GM08714 (cell line): Measurements from ENCODE around the gene CNTNAP2.
"Not testable (repeated sequence)": the region's sequence is repeated elsewhere in the genome, so short reads cannot be mapped to it uniquely, and the experiment has no call there.

ENCODE experiments used
- H3K4me3 ChIP-seq: fragments of 200-500 bp; sonication (Bioruptor generic); 2 replicates; pipeline ENCODE4 v1.5.1; 2014; ENCODE audit warnings: mild to moderate bottlenecking, low read length, inconsistent platforms
- ZNF274 ChIP-seq: IDR thresholded peaks from 2 replicates; pipeline ENCODE4 v1.6.1; 2012; ENCODE audit warnings: mild to moderate bottlenecking, low read depth, low read length

Gene CNTNAP2

DNA sequence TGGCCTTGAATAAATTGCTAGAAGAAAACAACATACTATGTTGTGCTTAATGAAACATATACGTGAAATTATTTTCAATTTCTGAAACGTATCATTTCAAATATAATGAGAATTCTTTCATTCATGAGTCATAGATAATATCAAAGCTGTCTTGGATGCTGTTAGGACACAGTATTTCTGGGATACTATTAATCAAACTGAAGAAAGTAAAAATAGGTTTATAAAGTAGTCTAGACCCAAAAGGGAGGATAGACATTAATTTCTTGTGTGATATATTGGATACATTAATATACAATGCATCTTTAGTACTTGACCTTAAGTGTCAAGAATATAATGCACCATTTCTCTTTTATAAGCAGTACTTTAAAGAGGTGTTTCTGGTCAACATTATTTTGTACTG lies 89.7 kb downstream of the CNTNAP2 start:
- H3K4me3 ChIP-seq: no peak overlapping the region
- TF ChIP-seq ZNF274: no peak

DNA sequence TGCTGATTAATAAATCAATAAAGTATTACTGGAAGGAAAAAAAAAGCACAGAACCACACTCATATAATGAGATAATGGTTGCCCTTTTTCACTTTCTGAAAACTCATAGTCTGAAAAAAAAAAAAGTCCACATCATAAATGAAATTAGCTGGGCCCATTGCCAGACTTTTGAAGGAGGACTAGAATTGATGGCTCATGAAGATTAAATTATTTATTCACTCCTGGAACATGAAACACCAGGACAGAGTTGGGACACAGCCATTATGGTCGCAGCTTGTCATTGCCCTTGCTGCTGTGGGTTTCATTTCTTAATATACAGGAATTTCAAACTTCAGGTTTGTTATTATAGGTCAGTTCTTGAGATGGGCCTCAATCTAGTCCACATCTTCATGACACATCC lies 91.9 kb downstream of the CNTNAP2 start:
- no peak for TF ChIP-seq ZNF274
- H3K4me3 ChIP-seq: no peak overlapping the region

DNA sequence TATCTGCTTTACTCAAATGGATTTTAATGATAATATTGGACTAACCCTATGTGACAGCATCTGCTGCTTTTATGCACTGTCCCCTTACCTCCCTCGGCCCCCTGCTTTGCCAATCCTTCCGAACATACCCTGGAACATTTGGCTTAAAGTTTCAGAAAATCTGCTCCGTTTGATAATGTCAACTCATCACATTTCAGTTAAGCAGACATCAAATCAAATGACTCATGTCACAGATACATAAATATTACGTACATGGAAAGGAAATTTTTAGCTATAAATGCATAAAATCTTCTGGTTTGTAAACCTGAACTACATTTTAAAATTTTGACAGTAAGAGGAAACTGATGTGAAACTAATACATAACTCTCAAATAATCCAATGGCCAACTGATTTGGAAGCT lies 98.2 kb downstream of the CNTNAP2 start:
- no peak for TF ChIP-seq ZNF274

DNA sequence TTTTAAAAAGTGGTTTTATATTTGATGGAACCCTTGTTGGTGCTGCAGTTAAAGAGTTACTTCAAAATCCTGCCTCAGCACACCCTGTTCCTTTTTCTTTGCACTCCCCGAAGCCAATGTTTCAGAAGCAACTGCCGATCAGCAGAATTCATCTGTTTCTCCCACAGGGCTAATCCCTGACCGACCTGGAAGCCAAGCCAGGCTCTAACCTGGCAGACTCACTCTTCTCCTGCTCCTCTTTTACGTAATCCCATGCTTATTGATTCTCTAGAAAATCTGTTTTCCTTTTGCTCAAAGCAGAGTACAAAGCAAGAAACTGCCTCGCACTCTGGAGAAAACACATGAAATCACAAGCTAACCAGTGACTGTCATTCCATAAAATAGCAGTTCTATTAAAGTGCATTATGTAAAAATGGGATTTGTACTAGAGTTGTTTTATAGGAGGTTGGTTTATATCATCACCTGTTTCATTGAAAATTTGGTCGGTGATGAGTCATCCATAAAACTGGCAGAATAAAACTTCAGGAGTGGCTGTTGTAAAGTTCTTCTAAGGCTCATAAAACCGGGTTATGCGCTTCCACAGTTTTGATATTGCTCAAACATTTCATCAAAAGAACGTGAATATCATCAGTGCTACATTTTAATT lies 99.9 kb downstream of the CNTNAP2 start:
- TF ChIP-seq ZNF274: no peak
- H3K4me3 ChIP-seq: no peak overlapping the region

More for the DNA sequence above, 98.2 kb downstream of the CNTNAP2 start:
- no peak overlapping the region for H3K4me3 ChIP-seq

DNA sequence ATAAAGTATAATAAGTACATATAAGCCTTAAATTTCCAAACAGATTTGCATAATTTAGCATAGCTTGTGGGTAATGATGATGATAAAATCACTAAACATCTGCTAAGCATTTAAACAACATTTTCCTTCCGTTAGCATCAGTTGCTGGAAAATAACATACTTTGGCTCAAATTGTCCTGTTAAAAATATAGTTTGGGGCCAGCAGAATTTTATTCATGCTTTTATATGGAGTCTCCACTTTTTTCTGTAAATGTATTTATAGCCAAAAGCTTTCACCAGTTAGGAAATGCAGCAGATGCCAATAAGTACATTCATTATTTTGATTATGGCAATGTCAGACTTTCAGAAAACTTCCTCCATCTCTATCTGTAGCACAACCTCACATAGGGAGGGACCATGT lies 107.2 kb downstream of the CNTNAP2 start:
- no peak overlapping the region for H3K4me3 ChIP-seq
- no peak for TF ChIP-seq ZNF274

DNA sequence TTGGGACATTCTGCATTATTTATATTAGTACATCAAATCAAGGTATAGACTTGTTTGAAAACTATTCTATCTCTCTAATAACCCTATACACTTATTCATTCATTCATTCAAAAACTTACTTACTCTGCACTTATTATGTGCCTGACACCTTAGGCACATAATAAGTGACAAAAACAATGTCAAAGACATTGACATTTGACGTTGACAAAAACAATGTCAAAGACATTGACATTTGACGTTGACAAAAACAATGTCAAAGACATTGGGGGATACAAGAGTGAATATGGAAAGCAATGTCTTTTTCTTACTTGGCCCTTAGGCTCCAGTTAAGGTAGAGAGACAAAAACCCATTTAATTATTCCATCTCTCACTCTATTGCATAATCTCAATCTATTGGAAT lies 116.0 kb downstream of the CNTNAP2 start:
- no peak overlapping the region for H3K4me3 ChIP-seq
- no peak for TF ChIP-seq ZNF274

DNA sequence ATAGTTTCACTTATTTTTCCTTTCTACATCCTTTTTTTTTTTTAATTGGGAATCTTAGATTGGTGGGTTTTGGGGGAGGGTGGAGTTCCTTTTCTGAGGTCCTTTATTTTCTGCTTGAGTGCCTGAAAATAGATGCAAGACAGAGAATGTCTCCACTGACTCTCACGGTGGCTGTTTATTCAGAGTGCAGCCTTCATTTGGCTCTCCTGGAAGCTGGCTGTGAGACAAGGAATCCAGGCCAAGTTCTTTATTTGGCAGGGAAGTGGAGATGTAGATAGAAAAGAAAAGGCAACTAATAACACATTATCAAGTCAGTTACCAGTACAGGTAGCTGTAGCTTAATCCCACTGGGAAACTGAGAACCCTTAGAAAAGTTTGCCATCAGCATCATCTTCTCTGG lies 118.6 kb downstream of the CNTNAP2 start:
- H3K4me3 ChIP-seq: no peak overlapping the region
- no peak for TF ChIP-seq ZNF274

DNA sequence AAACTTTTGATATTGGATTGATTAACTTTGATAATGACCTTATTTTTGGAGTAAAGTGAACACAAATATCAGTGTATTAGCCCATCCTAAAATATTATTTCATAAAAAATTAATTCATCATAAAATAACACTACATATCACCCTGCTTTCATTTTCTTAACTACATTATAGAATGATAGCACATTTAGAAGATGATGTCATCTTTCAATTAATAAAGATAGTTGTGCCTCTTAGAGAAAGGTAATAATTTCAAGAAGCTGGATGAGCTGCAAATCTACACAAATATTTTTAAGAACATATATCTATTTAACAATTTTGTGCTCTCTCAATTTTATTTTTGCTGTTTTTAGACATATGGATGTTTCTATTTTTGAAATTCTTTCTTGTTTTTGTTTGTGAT lies 126.1 kb downstream of the CNTNAP2 start:
- no peak for TF ChIP-seq ZNF274
- H3K4me3 ChIP-seq: no peak overlapping the region

DNA sequence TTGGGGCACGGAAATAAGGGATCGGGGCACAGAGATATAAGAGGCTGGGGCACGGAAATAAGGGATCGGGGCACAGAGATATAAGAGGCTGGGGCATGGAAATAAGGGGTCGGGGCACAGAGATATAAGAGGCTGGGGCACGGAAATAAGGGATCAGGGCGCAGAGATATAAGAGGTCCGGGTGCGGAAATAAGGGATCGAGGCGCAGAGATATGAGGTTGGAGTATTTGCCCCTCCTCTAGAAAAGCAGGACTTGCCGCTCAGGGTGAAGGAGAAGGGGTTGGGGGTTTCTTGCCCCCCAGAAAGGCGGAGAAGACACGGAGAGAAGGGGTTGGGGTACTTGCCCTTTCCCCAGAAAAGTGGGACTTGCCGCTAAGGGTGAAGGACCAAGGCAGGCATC lies 131.4 kb downstream of the CNTNAP2 start:
- not testable (repeated sequence) for H3K4me3 ChIP-seq

DNA sequence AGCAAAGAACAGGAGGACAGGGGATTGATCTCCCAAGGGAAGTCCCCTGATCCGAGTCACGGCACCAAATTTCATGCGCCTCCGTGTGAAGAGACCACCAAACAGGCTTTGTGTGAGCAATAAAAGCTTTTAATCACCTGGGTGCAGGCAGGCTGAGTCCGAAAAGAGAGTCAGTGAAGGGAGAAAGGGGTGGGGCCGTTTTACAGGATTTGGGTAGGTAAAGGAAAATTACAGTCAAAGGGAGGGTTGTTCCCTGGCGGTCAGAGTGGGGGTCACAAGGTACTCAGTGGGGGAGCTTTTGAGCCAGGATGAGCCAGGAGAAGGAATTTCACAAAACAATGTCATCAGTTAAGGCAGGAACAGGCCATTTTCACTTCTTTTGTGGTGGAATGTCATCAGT lies 132.1 kb downstream of the CNTNAP2 start:
- not testable (repeated sequence) for H3K4me3 ChIP-seq

DNA sequence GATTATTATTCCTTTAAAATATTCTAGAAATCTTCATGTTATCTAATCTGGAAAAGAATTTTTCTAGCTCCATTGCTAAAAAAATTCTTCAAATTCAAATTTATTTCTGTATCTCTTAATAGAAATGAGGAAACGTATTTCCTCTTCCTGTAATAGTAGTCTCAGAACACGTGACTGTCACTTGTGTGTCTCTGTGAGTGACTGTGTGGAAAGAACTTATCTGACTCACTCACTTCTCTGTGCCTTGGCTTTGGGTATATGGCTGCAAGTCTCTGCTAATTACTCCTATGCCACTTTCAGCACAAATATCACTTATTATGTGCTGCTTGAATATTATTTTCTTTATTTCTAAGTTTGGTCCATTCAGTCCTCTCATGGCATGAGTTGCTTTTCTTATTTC lies 132.7 kb downstream of the CNTNAP2 start:
- no peak overlapping the region for H3K4me3 ChIP-seq
- TF ChIP-seq ZNF274: no peak

DNA sequence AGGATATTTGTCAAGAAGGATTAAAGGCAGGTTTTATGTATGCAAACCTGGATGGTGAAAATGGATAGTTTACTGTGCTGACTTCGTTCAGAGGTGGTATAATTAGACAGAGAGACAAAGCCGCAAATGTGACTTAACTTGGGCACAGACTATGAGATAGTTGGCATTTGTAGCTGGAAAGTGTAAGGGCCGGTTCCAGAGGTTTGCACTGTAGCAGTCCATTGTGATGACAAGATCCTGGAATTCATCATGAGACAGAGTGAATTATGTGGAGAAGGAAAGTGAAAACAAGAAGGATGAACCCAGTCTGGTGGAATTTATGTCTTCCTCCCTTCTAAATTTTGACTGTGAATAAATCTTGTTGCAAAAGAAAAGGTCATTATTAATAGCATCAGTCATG lies 139.0 kb downstream of the CNTNAP2 start:
- no peak for TF ChIP-seq ZNF274
- no peak overlapping the region for H3K4me3 ChIP-seq

DNA sequence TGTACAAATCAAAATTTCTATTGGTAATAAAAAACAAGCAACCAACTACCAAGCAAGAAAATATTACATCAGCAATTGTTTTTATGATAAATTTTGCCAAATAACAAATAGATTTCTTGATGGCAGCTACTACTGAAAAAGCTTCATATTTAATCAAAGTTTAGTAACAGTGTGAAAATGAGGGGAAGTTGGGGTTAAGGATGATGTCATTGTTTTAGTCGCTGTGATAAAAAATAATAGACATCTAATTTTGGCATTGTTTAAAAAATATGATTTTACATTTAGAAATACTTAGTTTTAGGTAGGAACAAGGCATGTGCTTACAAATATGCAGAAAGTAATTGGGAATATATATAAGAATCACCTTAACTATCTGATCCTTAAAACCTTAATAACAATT lies 145.9 kb downstream of the CNTNAP2 start:
- no peak overlapping the region for H3K4me3 ChIP-seq
- no peak for TF ChIP-seq ZNF274

DNA sequence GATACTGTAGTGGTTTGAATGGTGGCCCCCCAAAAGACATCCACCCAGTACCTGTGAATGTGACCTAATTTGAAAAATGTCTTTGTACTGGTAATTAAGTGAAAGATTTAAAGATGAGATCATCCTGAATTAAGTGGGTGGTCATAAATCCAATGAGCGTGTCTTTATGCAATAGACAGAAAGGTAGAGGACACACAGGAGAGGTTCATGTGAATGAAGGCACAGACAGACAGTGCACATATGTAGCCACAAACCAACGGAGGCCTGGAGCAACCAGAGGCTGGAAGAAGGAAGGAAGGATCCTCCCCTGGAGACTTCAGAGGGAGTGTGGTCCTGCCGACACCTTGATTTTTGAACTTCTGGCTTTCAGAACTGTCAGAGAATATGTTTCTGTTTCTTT lies 160.3 kb downstream of the CNTNAP2 start:
- H3K4me3 ChIP-seq: no peak overlapping the region
- TF ChIP-seq ZNF274: no peak

DNA sequence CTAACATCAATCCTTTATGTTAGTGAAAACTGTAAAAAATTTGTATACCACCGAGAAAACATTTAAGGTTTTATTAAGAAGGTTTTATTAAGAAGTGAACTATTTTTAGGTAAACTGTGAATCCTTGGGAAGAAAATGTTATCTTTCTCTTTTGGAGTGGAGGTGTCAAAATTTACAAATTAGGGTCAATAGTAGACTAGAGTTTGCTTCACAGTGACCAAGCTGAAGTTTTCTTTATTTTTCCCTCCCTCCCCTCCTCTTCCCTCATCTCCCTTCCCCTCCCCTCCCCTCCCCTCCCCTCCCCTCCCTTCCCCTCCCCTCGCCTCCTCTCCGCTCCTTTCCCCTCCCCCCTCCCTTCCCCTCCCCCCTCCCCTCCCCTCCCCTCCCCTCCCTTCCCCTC lies 168.8 kb downstream of the CNTNAP2 start:
- no peak overlapping the region for H3K4me3 ChIP-seq
- TF ChIP-seq ZNF274: no peak

DNA sequence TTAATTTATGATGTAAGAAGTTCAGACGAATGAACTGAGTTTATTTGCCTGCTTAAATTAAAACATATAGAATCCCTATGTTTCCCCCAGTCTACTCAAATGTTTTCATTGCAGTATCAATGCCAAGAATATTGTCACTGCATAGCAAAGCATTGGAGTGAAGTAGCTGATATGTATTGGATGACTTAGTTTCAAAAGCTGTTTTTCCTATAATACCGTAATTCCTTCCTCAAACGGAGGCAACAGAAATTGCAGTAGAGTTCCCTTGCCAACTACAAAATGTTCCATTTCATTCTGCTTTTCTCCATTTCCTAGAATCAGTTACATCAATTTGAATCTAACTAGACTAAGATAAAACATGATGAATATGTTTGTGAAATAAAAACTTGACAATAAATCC lies 174.1 kb downstream of the CNTNAP2 start:
- H3K4me3 ChIP-seq: no peak overlapping the region
- TF ChIP-seq ZNF274: no peak
